Liver (tissue), 9 donors: ENCODE results near the gene ZXDC. TPM values are rescaled to one million over a fixed set of nuclear protein-coding genes. Genes with fewer than 3 reads are reported as not detected.
A peak's percentile ranks its signal among the peaks of the same experiment; 100 is the strongest.

Experiments
- DNase-seq: peaks from one replicate; pipeline ENCODE4 v3.0.0-alpha.2; 2017; ENCODE audit warnings: low spot score
- H3K27ac ChIP-seq, 2 donors: one replicate each; pipeline ENCODE4 v1.7.0; 2013; ENCODE audit warnings: inconsistent platforms in 2 of 2, low read length in 2 of 2, control low read depth in 1 of 2, low read depth in 1 of 2, mild to moderate bottlenecking in 1 of 2
- H3K27me3 ChIP-seq, 4 donors: one replicate each; pipeline versions ENCODE4 v1.6.1 to v1.7.0; 2013; ENCODE audit warnings: low read length in 3 of 4, inconsistent platforms in 1 of 4, mild to moderate bottlenecking in 1 of 4, moderate library complexity in 1 of 4; ENCODE audit not compliant: control insufficient read depth in 4 of 4, insufficient read depth in 4 of 4
- H3K36me3 ChIP-seq, 4 donors: one replicate each; pipeline versions ENCODE4 v1.6.1 to v1.7.0; 2013; ENCODE audit warnings: low read length in 3 of 4, mild to moderate bottlenecking in 3 of 4, low read depth in 1 of 4, moderate library complexity in 1 of 4; ENCODE audit not compliant: control insufficient read depth in 4 of 4, insufficient read depth in 3 of 4
- H3K4me1 ChIP-seq, 4 donors: one replicate each; pipeline versions ENCODE4 v1.6.1 to v1.7.0; 2013; ENCODE audit warnings: low read length in 3 of 4, mild to moderate bottlenecking in 3 of 4, moderate library complexity in 1 of 4; ENCODE audit not compliant: control insufficient read depth in 4 of 4, insufficient read depth in 4 of 4
- H3K4me3 ChIP-seq, 3 donors: one replicate each; pipeline versions ENCODE4 v1.6.1 to v1.7.0; 2013; ENCODE audit warnings: low read length in 3 of 3, control low read depth in 1 of 3, low read depth in 1 of 3, mild to moderate bottlenecking in 1 of 3
- H3K9ac ChIP-seq, 2 donors: one replicate each; pipeline ENCODE4 v1.7.0; 2013; ENCODE audit warnings: low read length in 2 of 2, mild to moderate bottlenecking in 2 of 2, moderate library complexity in 2 of 2, control low read depth in 1 of 2, low read depth in 1 of 2
- H3K9me3 ChIP-seq, 4 donors: one replicate each; pipeline versions ENCODE4 v1.6.1 to v1.7.0; 2013; ENCODE audit warnings: low read length in 3 of 4; ENCODE audit not compliant: control insufficient read depth in 4 of 4
- EGR1 ChIP-seq, 2 donors: IDR thresholded peaks; 2 replicates each; pipeline ENCODE4 v1.6.1; 2016 to 2018; ENCODE audit warnings: antibody characterized with exemption in 2 of 2, low read depth in 2 of 2
- FOXA1 ChIP-seq: IDR thresholded peaks from 2 replicates; pipeline ENCODE4 v1.6.1; 2016; ENCODE audit warnings: antibody characterized with exemption
- FOXA2 ChIP-seq: IDR thresholded peaks from 2 replicates; pipeline ENCODE4 v1.6.1; 2016; ENCODE audit warnings: antibody characterized with exemption
- GABPA ChIP-seq, 2 donors: IDR thresholded peaks in 1 of 2; conservative IDR thresholded peaks in 1 of 2; 2 replicates each; pipeline ENCODE4 v1.6.1; 2016; ENCODE audit warnings: antibody characterized with exemption in 2 of 2, mild to moderate bottlenecking in 1 of 2, moderate library complexity in 1 of 2
- HNF4A ChIP-seq, 2 donors: conservative IDR thresholded peaks; 2 replicates each; pipeline ENCODE4 v1.6.1; 2016; ENCODE audit warnings: antibody characterized with exemption in 2 of 2, mild to moderate bottlenecking in 2 of 2
- HNF4G ChIP-seq: IDR thresholded peaks from 2 replicates; pipeline ENCODE4 v1.6.1; 2016; ENCODE audit warnings: antibody characterized with exemption
- JUND ChIP-seq, 2 donors: IDR thresholded peaks; 2 replicates each; pipeline ENCODE4 v1.6.1; 2016; ENCODE audit warnings: antibody characterized with exemption in 2 of 2
- NR2F2 ChIP-seq: IDR thresholded peaks from 2 replicates; pipeline ENCODE4 v1.6.1; 2016; ENCODE audit warnings: antibody characterized with exemption
- RAD21 ChIP-seq, 2 donors: IDR thresholded peaks; 2 replicates each; pipeline ENCODE4 v1.6.1; 2016; ENCODE audit warnings: antibody characterized with exemption in 2 of 2, mild to moderate bottlenecking in 2 of 2
- RXRA ChIP-seq, 2 donors: IDR thresholded peaks; 2 replicates each; pipeline ENCODE4 v1.6.1; 2017 to 2018; ENCODE audit warnings: antibody characterized with exemption in 2 of 2, mild to moderate bottlenecking in 1 of 2
- SP1 ChIP-seq: IDR thresholded peaks from 2 replicates; pipeline ENCODE4 v1.6.1; 2018; ENCODE audit warnings: antibody characterized with exemption, mild to moderate bottlenecking
- TAF1 ChIP-seq: conservative IDR thresholded peaks from 2 replicates; pipeline ENCODE4 v1.6.1; 2016; ENCODE audit warnings: antibody characterized with exemption, mild to moderate bottlenecking
- WGBS: extraction: QIAGEN DNeasy Blood & Tissue Kit; methylation state at CpG from one replicate; pipeline ENCODE4 v1.1.7; 2013; 5-methylcytosine and 5-hydroxymethylcytosine counted together
- polyA plus RNA-seq, 2 donors: library from polyadenylated mRNA; stranded (reverse) in 1 of 2; unstranded in 1 of 2; fragments of 200-250 nt in 1 of 2; fragments of >200 nt in 1 of 2; fragmentation: Nextera tagmentation in 1 of 2; extraction: Ambion mirVana in 1 of 2; gene quantifications; one replicate each; pipeline versions ENCODE4 v1.2.1 to v1.2.3, GENCODE V29; 2013 to 2015
- total RNA-seq, 2 donors: library from RNA; depleted of rRNA; stranded (reverse); fragments of >200 nt; gene quantifications; one replicate each; pipeline ENCODE4 v1.2.3, GENCODE V29; 2014
- TF ChIP-seq, protein P1 (sequence below): fragments of 150-350 bp; IDR thresholded peaks from 2 replicates; pipeline ENCODE4 v1.5.1; 2017; ENCODE audit warnings: improper control_type of control experiment, low read depth, low read length; ENCODE audit not compliant: missing input control
- TF ChIP-seq, protein P2 (sequence below): IDR thresholded peaks from 2 replicates; pipeline ENCODE4 v1.6.1; 2016; ENCODE audit warnings: antibody characterized with exemption
- TF ChIP-seq, protein P3 (sequence below): IDR thresholded peaks from 2 replicates; pipeline ENCODE4 v1.6.1; 2016; ENCODE audit warnings: antibody characterized with exemption, mild to moderate bottlenecking
- TF ChIP-seq, protein P4 (sequence below): IDR thresholded peaks from 2 replicates; pipeline ENCODE4 v1.6.1; 2016; ENCODE audit warnings: antibody characterized with exemption
- donor health status: healthy.
- donor health status: healthy.
- donor health status: healthy.
- donor health status: healthy.
- donor health status: healthy.

Gene ZXDC
- total and polyA plus RNA-seq, 4 donors: 7.0 to 42.3 (median 13.9) TPM

DNA sequence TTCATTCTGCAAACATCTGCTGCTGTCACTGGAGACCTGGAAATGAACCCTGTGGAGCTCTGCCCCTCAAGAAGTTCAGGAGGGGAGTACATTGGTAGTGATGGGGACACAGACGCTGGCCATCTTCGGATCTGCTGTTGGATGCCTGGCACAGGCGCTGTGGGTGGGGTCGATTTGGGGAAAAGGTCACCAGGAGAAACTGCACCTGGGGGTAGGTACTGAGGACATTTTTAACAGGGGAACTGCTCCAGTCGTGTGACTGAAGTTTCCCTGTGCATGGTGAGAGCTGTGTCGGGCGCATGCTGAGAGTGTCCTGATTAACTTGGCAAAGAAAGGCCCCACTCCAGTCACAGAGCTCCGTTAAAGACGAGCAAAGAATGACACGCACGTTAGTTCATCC lies 38.5 kb upstream of the ZXDC start:
- Histone ChIP-seq H3K27me3 (no peaks in the 10 kb centered on the region), H3K9me3 (no peaks in the 10 kb centered on the region), H3K4me1 (peaks cover 23 to 60% (median 53%) of the 10 kb centered on the region in 4 donors), H3K9ac (no peak overlapping the region), H3K4me3 (no peak overlapping the region), H3K36me3 (no peaks in the 10 kb centered on the region), H3K27ac (no peak overlapping the region)
- no peak for TF ChIP-seq GABPA (IDR thresholded peaks at IDR 0.05 in 1 of 2, conservative IDR thresholded peaks at IDR 0.05 in 1 of 2)
- WGBS: 63% methylated on average over 11 of the region's 11 CpGs
- no peak for DNase-seq

DNA sequence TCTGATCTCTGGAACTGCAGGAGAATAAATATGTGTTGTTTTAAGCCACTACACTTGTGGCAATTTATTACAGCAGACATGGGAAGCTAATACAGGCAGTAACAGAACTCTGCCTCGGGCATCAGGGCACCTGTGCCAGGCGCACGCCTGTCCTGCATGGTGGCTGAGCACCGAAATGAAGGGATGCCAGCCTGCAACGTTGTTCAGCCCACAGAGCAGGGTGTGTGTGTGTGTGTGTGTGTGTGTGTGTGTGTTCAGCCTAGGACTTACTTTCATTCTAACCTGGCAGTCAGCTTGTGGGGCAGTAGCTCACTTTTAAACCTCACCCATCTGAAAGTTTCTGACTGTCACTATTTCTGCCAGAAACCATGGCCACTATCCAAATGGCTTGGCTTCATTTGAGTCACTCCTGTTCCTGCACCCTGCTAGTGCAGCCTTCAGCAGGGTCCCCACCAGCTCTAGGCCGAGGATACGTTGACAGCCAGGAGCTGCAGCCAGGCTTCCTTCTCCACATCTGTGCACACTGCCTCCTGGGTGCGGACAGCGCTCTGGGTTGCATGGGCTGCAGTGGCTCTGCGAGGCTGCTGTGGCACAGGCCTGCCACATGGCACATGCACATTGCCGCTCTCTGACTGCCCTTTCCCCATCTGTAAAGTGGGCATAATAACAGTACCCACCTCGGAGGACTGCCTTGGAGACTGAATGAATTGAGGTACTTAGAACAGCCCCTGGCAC lies 37.4 kb upstream of the ZXDC start:
- Histone ChIP-seq H3K9ac (no peak overlapping the region), H3K36me3 (no peaks in the 10 kb centered on the region), H3K4me1 (peaks cover 14 to 49% (median 43%) of the 10 kb centered on the region in 4 donors), H3K27me3 (no peaks in the 10 kb centered on the region), H3K4me3 (no peak overlapping the region), H3K9me3 (no peaks in the 10 kb centered on the region), H3K27ac (peak overlapping the region in 1 of 2 donors; percentile 58)
- 57% methylated on average over 12 of the region's 12 CpGs for WGBS
- no peak for DNase-seq
- TF ChIP-seq NR2F2 (no peak), HNF4A (conservative IDR thresholded peaks at IDR 0.05) (peak in 1 of 2 donors; percentile 22), SP1 (no peak), TAF1 (no peak), JUND (IDR thresholded peaks at IDR 0.05) (no peak), EGR1 (IDR thresholded peaks at IDR 0.05; ENCODE audit: low read depth in 2 of 2) (no peak), FOXA1 (no peak), RAD21 (IDR thresholded peaks at IDR 0.05) (peak in 1 of 2 donors; percentile 13), FOXA2 (no peak), RXRA (IDR thresholded peaks at IDR 0.05) (peak in 1 of 2 donors; percentile 25), HNF4G (no peak)
- TF ChIP-seq, protein P1, sequence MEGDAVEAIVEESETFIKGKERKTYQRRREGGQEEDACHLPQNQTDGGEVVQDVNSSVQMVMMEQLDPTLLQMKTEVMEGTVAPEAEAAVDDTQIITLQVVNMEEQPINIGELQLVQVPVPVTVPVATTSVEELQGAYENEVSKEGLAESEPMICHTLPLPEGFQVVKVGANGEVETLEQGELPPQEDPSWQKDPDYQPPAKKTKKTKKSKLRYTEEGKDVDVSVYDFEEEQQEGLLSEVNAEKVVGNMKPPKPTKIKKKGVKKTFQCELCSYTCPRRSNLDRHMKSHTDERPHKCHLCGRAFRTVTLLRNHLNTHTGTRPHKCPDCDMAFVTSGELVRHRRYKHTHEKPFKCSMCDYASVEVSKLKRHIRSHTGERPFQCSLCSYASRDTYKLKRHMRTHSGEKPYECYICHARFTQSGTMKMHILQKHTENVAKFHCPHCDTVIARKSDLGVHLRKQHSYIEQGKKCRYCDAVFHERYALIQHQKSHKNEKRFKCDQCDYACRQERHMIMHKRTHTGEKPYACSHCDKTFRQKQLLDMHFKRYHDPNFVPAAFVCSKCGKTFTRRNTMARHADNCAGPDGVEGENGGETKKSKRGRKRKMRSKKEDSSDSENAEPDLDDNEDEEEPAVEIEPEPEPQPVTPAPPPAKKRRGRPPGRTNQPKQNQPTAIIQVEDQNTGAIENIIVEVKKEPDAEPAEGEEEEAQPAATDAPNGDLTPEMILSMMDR: no peak
- TF ChIP-seq, protein P2, sequence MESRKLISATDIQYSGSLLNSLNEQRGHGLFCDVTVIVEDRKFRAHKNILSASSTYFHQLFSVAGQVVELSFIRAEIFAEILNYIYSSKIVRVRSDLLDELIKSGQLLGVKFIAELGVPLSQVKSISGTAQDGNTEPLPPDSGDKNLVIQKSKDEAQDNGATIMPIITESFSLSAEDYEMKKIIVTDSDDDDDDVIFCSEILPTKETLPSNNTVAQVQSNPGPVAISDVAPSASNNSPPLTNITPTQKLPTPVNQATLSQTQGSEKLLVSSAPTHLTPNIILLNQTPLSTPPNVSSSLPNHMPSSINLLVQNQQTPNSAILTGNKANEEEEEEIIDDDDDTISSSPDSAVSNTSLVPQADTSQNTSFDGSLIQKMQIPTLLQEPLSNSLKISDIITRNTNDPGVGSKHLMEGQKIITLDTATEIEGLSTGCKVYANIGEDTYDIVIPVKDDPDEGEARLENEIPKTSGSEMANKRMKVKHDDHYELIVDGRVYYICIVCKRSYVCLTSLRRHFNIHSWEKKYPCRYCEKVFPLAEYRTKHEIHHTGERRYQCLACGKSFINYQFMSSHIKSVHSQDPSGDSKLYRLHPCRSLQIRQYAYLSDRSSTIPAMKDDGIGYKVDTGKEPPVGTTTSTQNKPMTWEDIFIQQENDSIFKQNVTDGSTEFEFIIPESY: no peak
- TF ChIP-seq, protein P3, sequence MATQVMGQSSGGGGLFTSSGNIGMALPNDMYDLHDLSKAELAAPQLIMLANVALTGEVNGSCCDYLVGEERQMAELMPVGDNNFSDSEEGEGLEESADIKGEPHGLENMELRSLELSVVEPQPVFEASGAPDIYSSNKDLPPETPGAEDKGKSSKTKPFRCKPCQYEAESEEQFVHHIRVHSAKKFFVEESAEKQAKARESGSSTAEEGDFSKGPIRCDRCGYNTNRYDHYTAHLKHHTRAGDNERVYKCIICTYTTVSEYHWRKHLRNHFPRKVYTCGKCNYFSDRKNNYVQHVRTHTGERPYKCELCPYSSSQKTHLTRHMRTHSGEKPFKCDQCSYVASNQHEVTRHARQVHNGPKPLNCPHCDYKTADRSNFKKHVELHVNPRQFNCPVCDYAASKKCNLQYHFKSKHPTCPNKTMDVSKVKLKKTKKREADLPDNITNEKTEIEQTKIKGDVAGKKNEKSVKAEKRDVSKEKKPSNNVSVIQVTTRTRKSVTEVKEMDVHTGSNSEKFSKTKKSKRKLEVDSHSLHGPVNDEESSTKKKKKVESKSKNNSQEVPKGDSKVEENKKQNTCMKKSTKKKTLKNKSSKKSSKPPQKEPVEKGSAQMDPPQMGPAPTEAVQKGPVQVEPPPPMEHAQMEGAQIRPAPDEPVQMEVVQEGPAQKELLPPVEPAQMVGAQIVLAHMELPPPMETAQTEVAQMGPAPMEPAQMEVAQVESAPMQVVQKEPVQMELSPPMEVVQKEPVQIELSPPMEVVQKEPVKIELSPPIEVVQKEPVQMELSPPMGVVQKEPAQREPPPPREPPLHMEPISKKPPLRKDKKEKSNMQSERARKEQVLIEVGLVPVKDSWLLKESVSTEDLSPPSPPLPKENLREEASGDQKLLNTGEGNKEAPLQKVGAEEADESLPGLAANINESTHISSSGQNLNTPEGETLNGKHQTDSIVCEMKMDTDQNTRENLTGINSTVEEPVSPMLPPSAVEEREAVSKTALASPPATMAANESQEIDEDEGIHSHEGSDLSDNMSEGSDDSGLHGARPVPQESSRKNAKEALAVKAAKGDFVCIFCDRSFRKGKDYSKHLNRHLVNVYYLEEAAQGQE: no peak
- TF ChIP-seq, protein P4, sequence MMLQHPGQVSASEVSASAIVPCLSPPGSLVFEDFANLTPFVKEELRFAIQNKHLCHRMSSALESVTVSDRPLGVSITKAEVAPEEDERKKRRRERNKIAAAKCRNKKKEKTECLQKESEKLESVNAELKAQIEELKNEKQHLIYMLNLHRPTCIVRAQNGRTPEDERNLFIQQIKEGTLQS: no peak
